HG02678 (cell line): ENCODE measurements around the gene ING1.
"Not testable (repeated sequence)": the region's sequence is repeated elsewhere in the genome, so short reads cannot be mapped to it uniquely, and the experiment has no call there.

ENCODE experiments used
- ATAC-seq: cut with Tn5 transposase; IDR thresholded peaks from one replicate; pipeline ENCODE4 v1.9.1; 2021; ENCODE audit warnings: mild to moderate bottlenecking, moderate library complexity; ENCODE audit not compliant: unreplicated experiment

Gene ING1

DNA sequence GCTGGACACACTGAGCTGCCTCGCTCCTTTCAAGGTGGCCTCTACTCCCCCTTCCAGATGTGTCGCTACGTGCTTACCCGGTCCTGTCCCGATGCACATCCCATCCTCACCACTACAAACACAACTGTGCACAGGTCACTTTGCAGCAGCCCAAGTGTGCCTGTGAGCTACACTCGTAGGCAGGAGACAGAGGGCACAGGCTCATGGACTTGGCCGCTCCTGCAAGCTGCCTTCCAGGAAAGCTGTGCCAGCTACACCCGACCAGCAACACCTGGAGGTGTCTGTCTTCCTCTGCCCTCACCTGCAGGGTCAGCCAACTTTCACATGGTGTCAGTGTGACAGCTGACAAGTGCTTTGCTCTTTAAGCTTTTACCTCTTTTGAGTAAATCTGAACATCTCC, 23.0 kb upstream of the ING1 start:
- ATAC-seq = no peak

DNA sequence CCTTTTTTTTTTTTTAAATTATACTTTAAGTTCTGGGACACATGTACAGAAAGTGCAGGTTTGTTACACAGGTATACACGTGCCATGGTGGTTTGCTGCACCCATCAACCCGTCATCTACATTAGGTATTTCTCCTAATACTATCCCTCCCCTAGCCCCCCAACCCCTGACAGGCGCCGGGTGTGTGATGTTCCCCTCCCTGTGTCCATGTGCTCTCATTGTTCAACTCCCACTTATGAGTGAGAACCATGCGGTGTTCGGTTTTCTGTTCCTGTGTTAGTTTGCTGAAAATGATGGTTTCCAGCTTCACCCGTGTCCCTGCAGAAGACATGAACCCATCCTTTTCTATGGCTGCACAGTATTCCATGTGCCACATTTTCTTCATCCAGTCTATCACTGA, 17.7 kb upstream of the ING1 start:
- ATAC-seq = not testable (repeated sequence)

GRCh38 chr13:110696776-110697175, 16.7 kb upstream of the ING1 start:
- no peak for ATAC-seq

DNA sequence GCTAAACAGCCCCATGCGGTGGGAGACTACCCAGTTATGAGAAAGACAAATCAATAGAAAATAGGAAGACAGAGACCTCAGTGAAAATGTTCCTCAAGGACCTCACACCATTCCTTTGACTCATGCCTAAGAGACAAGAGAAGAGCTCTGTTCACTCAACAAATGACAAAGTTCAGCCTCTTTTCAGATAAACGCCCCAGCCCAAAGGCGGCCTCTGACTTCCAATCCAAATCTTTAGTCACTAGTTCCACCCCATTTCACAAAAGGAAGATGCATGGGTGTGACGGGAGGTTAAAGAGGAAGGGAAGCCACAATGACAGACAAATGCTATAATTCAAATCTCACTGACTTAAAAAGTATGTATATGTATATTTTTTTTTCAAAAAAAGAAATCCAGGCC, 15.7 kb upstream of the ING1 start:
- no peak for ATAC-seq

DNA sequence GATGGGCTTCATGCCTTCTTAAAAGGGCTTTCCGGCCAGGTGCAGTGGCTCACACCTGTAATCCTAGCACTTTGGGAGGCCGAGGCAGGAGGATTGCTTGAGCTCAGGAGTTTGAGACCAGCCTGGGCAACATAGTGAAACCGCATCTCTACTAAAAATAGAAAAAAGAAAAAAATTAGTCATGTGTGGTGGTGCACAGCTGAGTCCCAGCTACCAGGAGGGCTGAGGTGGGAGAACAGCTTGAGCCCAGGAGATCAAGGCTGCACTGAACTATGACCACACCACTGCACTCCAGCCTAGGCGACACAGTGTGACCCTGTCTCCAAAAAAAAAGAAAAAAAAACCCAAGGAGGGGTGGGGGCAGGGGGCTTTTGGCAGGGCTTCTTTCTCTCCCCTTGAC, 14.8 kb upstream of the ING1 start:
- ATAC-seq = peak; percentile 68

DNA sequence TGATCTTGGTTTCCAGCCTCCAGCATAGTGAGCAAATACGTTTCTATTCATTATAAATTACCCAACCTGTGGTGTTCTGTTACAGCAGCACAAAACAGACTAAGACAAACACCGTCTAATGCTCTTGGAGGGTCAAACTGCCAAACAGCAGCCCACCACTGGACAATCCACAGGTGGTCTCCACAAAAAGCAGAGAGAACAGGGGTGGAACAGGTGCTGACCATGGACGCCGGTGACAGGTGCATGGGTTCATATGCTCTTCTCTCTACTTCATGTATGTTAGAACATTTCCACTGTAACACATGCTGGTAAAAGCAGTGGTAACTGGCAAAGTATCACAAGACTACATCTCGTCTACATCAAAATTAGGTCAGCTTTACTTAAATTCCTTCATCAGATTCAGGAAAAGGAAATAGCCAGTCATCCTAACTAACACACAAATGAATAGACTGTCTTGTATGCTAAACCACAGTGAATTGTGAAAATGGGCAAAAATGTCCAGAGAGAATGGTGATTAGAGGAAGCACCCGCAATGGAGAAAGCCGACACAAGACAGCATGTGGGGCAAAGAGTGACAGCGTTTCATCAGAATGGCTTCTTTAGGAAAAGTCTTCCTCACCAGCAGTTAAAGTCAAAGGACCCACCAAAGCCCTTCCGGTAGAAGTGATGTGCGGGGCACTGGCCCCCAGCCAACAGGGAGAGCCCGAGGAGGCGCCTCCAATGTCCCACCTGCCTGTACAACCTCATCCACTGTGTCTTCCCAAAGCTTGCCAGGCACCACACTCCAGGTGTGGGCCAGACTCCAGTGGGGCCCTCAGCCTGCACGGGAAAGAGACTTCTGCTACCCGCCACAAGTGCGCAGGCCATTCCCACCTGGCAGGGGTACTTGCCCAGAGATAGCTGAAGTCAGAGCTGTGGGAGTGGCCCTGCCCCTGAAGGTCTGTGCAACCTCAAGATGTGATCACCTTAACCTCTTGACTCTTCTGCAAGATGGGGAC, 14.1 kb upstream of the ING1 start:
- ATAC-seq = no peak

GRCh38 chr13:110700186-110700585, 13.3 kb upstream of the ING1 start:
- no peak for ATAC-seq

DNA sequence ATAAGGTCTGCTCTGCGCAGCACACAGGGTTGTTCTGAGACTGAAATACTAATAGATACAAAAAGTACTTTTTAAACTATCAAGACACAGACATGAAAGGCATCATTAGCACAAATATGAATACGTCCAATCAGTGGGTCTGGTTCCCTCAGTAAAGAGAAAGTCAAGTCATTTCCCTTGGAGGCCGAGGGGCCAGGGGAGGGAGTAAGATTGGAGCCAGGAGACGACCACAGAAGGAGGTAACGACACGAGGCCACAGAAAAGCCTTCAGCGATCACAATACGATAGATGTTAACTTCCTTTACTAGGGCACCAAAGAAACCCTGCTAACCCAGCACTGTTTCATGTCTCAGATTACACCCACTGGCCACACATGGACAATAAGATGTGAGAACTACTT, 12.9 kb upstream of the ING1 start:
- no peak for ATAC-seq

- not testable (repeated sequence) for ATAC-seq
These were observed 12.4 kb upstream of the ING1 start for GRCh38 chr13:110701061-110701460.

- no peak for ATAC-seq
These were observed 11.4 kb upstream of the ING1 start for GRCh38 chr13:110702089-110702488.

DNA sequence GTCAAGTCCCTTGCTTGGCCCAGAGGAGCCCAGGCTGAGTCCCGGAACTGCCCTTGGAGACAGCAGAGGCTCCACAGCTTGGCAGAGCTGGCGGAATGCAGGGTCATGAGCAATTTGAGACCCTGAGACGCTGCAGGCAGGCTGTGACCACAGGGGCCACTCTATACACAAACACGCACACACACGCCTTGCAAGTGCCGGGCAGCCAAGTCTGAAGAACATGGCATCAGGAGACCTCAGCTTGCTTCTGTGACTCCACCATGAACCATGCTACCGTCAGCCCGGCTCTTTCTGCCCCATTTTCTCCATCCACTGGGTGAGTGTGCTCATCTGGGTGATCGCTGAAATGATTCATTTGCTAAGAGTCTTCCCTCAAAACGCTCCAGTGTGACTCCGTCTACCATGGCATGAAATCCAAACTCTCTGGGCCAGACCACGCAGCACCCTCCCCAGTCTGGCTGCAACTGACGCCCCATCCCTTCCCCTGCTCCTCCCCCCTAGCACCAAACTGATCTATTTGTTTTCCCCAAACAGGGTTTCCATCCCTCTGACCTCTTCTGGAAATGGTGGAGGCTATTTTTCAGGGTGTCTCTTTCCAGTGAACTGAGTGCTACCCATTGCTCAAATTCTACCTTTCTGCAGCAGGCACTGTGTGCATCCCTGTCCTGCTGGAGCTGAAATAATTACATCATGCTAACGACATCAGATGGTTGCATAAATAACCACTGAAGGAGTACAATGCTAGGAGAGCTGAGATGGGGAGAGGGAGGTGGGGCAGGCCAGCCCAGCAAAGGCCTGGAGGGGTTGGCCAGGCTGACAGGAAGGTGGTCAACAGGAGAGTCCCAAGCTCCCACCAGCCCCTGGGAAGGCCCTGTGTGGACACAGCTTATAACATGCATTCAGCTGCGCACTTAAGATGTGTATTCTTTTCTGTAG, 10.6 kb upstream of the ING1 start:
- no peak for ATAC-seq

GRCh38 chr13:110705356-110705825, 8.1 kb upstream of the ING1 start:
- ATAC-seq = no peak

DNA sequence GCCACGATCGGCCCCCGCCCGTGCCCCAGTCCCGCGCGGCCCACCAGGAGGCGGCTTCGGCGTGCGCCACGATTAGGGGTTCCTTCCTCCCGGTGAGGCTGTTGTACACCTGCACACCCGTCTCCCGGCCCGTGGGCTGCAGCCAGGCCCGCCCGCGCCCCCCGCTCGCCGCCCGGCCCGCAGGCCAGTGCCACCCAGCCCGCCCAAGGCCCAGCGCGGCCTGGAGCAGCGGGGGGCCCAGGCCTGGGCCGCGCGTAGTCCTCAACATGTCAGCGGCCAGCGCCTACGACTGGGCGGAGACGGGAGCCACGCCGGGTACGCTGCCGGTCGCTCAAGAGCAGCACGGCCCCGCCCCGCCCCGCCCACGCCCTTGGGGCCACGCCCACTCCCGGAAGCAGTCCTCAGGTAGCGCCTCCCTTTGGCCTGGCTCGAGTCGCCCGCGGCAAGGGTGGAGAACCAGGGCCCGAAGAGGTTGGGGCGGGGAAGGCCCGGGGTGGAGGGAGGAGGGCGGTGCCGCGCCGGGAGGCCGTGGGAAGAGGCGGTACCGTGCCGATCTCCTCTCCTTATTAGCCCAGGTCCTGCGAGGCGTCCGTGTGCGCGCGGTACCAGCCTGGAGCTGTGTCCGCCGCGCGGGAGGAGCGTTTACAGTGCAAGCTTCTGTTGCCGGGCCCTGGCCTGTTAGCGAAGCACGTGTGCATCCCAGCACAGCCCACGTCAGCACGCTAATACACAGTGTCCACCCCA, 7.5 kb upstream of the ING1 start, which contains the start of gene CARS2:
Gene CARS2, minus strand, starts transcription at position 291 of the 744 bp plus-strand sequence. Its CDS starts 23 bp downstream, at position 268.
- peak; percentile 95 for ATAC-seq

DNA sequence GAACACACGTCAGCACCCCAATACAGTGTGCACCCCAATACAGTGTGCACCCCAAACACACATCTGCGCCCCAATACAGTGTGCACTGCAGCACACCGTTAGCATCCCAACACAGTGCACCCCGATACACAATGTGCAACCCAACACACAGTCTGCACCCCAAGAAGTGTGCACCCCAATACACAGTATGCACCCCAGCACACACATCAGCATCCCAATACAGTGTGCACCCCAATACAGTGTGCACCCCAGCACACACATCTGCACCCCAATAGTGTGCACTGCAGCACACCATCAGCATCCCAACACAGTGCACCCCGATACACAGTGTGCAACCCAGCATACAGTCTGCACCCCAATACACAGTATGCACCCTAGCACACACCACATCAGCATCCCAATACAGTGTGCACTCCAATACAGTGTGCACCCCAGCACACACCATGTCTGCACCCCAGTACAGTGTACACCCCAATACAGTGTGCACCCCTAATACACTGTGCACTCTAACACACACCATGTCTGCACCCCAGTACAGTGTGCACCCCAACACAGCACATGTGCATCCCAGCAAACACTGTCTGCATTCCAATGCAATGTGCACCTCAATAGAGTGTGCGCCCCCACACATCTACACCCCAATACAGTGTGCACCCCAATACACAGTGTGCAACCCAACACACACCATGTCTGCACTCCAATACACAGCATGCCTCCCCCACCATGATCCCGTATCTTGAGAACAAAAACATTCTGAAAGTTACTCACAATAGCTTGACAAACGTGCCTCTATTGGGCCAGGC, 6.7 kb upstream of the ING1 start:
- ATAC-seq = peak; percentile 0

- ATAC-seq = peak; percentile 29
These were observed 1.2 kb upstream of the ING1 start for GRCh38 chr13:110712081-110712848.

- ATAC-seq = peak; percentile 50
These were observed 455 bp upstream of the ING1 start for GRCh38 chr13:110712849-110713641.

- ATAC-seq = no peak
These were observed 689 bp downstream of the ING1 start for GRCh38 chr13:110713981-110714796.
